A549 (cell line): Measurements from ENCODE around the gene TIGD6. TPM values are rescaled to one million over a fixed set of nuclear protein-coding genes. Genes with fewer than 3 reads are reported as not detected.
A peak's percentile ranks its signal among the peaks of the same experiment; 100 is the strongest.

Experiments used
- ATAC-seq, 2 experiments: fragments of 200-7000 bp in 1 of 2; fragments of >200 bp in 1 of 2; cut with Nextera tagmentation in 1 of 2; cut with Tn5 transposase in 1 of 2; 3 replicates each; pipeline versions ENCODE4 v1.8.0 to v1.9.1; 2018 to 2020; ENCODE audit warnings: mild to moderate bottlenecking in 1 of 2, moderate library complexity in 1 of 2
- CTCF ChIA-PET: fragments of 300-600 bp; sonication (Branson Sonifier 250); formaldehyde crosslinking; extraction: SDS; loops from one replicate; lab custom pipeline; 2021; ENCODE audit warnings: antibody characterized with exemption, inconsistent platforms; lab: Yijun Ruan, JAX
- POLR2A ChIA-PET: fragments of 350-600 bp; formaldehyde crosslinking; extraction: SDS; loops from one replicate; lab custom pipeline; 2021; ENCODE audit warnings: antibody characterized with exemption, inconsistent platforms; lab: Yijun Ruan, JAX
- DNase-seq, 2 experiments: peaks; one replicate each; pipeline versions ENCODE4 v3.0.0 to v3.0.0-alpha.2; 2011 to 2016; ENCODE audit warnings: low read depth in 1 of 2, low spot score in 1 of 2
- FAIRE-seq: peaks from 2 replicates; lab custom pipeline; 2011; peaks lifted over from hg19 to GRCh38; lab: Jason Lieb, UNC
- H3K27ac ChIP-seq, 2 experiments: fragments of >200 bp; sonication (Bioruptor Twin); formaldehyde crosslinking; 3 replicates each; pipeline ENCODE4 v1.5.1; 2016 to 2017
- H3K4me1 ChIP-seq: fragments of >200 bp; sonication (Bioruptor Twin); formaldehyde crosslinking; 3 replicates; pipeline ENCODE4 v1.6.1; 2016
- H3K4me2 ChIP-seq: fragments of >200 bp; sonication (Bioruptor Twin); formaldehyde crosslinking; 3 replicates; pipeline ENCODE4 v1.6.1; 2016
- H3K4me3 ChIP-seq: fragments of >200 bp; sonication (Bioruptor Twin); formaldehyde crosslinking; 3 replicates; pipeline ENCODE4 v1.5.1; 2016
- H3K9me3 ChIP-seq: fragments of >200 bp; sonication (Bioruptor Twin); formaldehyde crosslinking; 3 replicates; pipeline ENCODE4 v1.6.1; 2016
- BHLHE40 ChIP-seq: IDR thresholded peaks from 2 replicates; pipeline ENCODE4 v1.6.1; 2012; ENCODE audit warnings: low read depth, low read length, inconsistent platforms
- CBX2 ChIP-seq: fragments of 200-600 bp; sonication (generic); IDR thresholded peaks from 2 replicates; pipeline ENCODE4 v1.6.1; 2016; ENCODE audit warnings: low read depth, mild to moderate bottlenecking, borderline replicate concordance
- CBX8 ChIP-seq: fragments of 200-600 bp; sonication (generic); IDR thresholded peaks from 2 replicates; pipeline ENCODE4 v1.6.1; 2016
- CEBPB ChIP-seq, 2 experiments: fragments of >200 bp in 1 of 2; sonication (Bioruptor Twin) in 1 of 2; formaldehyde crosslinking in 1 of 2; IDR thresholded peaks; 2 replicates each; pipeline ENCODE4 v1.6.1; 2012 to 2016
- CHD2 ChIP-seq: fragments of 150-350 bp; IDR thresholded peaks from 2 replicates; pipeline ENCODE4 v1.6.1; 2014; ENCODE audit warnings: low read length; ENCODE audit not compliant: partially characterized antibody
- CHD4 ChIP-seq: fragments of 200-600 bp; sonication (generic); IDR thresholded peaks from 2 replicates; pipeline ENCODE4 v1.6.1; 2016; ENCODE audit warnings: antibody characterized with exemption, mild to moderate bottlenecking, borderline replicate concordance
- EP300 ChIP-seq, 2 experiments: fragments of >200 bp; sonication (Bioruptor Twin); formaldehyde crosslinking; IDR thresholded peaks; 2 replicates in 1 of 2; 3 replicates in 1 of 2; pipeline ENCODE4 v1.6.1; 2016 to 2017
- ESRRA ChIP-seq: fragments of 150-350 bp; IDR thresholded peaks from 2 replicates; pipeline ENCODE4 v1.6.1; 2014; ENCODE audit warnings: mild to moderate bottlenecking, low read length, borderline replicate concordance
- FOSB ChIP-seq: fragments of 250-450 bp; sonication (Bioruptor Pico); IDR thresholded peaks from 2 replicates; pipeline ENCODE4 v1.5.0; 2020; ENCODE audit warnings: mild to moderate bottlenecking, moderate library complexity
- FOSL2 ChIP-seq, 2 experiments: fragments of 450-650 bp in 1 of 2; fragments of >200 bp in 1 of 2; sonication (Bioruptor Twin) in 1 of 2; formaldehyde crosslinking; IDR thresholded peaks; 2 replicates each; pipeline versions ENCODE4 v1.5.0 to v1.6.1; 2016 to 2020; ENCODE audit warnings: mild to moderate bottlenecking in 1 of 2, moderate library complexity in 1 of 2
- GATA3 ChIP-seq: IDR thresholded peaks from 2 replicates; pipeline ENCODE4 v1.6.1; 2012; ENCODE audit warnings: borderline replicate concordance
- HDAC2 ChIP-seq: fragments of 200-600 bp; sonication (generic); IDR thresholded peaks from 2 replicates; pipeline ENCODE4 v1.6.1; 2016
- HEYL ChIP-seq: fragments of 250-450 bp; sonication (Bioruptor Pico); IDR thresholded peaks from 2 replicates; pipeline ENCODE4 v1.8.0; 2021; ENCODE audit warnings: mild to moderate bottlenecking, moderate library complexity
- HOXA7 ChIP-seq: fragments of 250-450 bp; sonication (Bioruptor Pico); IDR thresholded peaks from 2 replicates; pipeline ENCODE4 v1.5.0; 2020; ENCODE audit warnings: mild to moderate bottlenecking, moderate library complexity
- HOXB13 ChIP-seq: fragments of 250-450 bp; sonication (Bioruptor Pico); IDR thresholded peaks from 2 replicates; pipeline ENCODE4 v1.5.0; 2020; ENCODE audit warnings: low read depth, mild to moderate bottlenecking, moderate library complexity
- HOXB5 ChIP-seq: fragments of 250-450 bp; sonication (Bioruptor Pico); IDR thresholded peaks from 2 replicates; pipeline ENCODE4 v1.5.0; 2020; ENCODE audit warnings: mild to moderate bottlenecking, moderate library complexity
- MAFK ChIP-seq: fragments of 450-650 bp; IDR thresholded peaks from 2 replicates; pipeline ENCODE4 v1.6.1; 2014; ENCODE audit not compliant: partially characterized antibody
- MAZ ChIP-seq: fragments of 150-350 bp; IDR thresholded peaks from 2 replicates; pipeline ENCODE4 v1.6.1; 2014; ENCODE audit warnings: antibody characterized with exemption, low read depth, low read length, borderline replicate concordance
- MYC ChIP-seq: IDR thresholded peaks from 2 replicates; pipeline ENCODE4 v1.6.1; 2012; ENCODE audit warnings: mild to moderate bottlenecking, inconsistent platforms, low read length, improper control_type of control experiment, borderline replicate concordance
- NFE2L2 ChIP-seq: fragments of 150-350 bp; conservative IDR thresholded peaks from 2 replicates; pipeline ENCODE4 v1.6.1; 2014; ENCODE audit warnings: low read length
- NPAS2 ChIP-seq: fragments of 250-450 bp; sonication (Bioruptor Pico); IDR thresholded peaks from 2 replicates; pipeline ENCODE4 v1.8.0; 2022; ENCODE audit warnings: mild to moderate bottlenecking, moderate library complexity, borderline replicate concordance
- RCOR1 ChIP-seq: fragments of 150-350 bp; IDR thresholded peaks from 2 replicates; pipeline ENCODE4 v1.6.1; 2014; ENCODE audit warnings: antibody characterized with exemption, low read length, low read depth
- RFX5 ChIP-seq: fragments of 450-650 bp; IDR thresholded peaks from 2 replicates; pipeline ENCODE4 v1.7.1; 2014; ENCODE audit warnings: antibody characterized with exemption, mild to moderate bottlenecking, moderate library complexity
- SREBF2 ChIP-seq: fragments of 450-650 bp; IDR thresholded peaks from 2 replicates; pipeline ENCODE4 v1.6.1; 2014; ENCODE audit warnings: mild to moderate bottlenecking, moderate library complexity
- TFCP2L1 ChIP-seq: fragments of 250-450 bp; sonication (Bioruptor Pico); IDR thresholded peaks from 2 replicates; pipeline ENCODE4 v1.5.0; 2021; ENCODE audit warnings: mild to moderate bottlenecking
- ZC3H11A ChIP-seq: fragments of 450-650 bp; IDR thresholded peaks from 2 replicates; pipeline ENCODE4 v1.6.1; 2014; ENCODE audit warnings: antibody characterized with exemption, mild to moderate bottlenecking
- ZFP36 ChIP-seq: fragments of 450-650 bp; IDR thresholded peaks from 2 replicates; pipeline ENCODE4 v1.6.1; 2014; ENCODE audit warnings: borderline replicate concordance; ENCODE audit not compliant: partially characterized antibody
- WGBS: methylation state at CpG from one replicate; pipeline ENCODE4 v1.1.6; 2017; ENCODE audit errors: missing lambda C conversion rate; 5-methylcytosine and 5-hydroxymethylcytosine counted together
- polyA minus RNA-seq: library from RNA; depleted of rRNA, polyadenylated mRNA; stranded (reverse); fragments of >200 nt; gene quantifications from 2 replicates; pipeline ENCODE4 v1.2.3, GENCODE V29; 2011; rRNA and poly(A)+ RNA removed
- polyA plus RNA-seq, 4 experiments: library from polyadenylated mRNA; depleted of rRNA in 3 of 4; stranded (reverse); fragments of >200 nt; fragmentation: RNase III in 1 of 4; extraction: RNeasy Plus Mini Kit Qiagen cat#74134 plus additional on column Dnase treatment in 1 of 4; gene quantifications; 2 replicates in 3 of 4; 3 replicates in 1 of 4; pipeline ENCODE4 v1.2.3, GENCODE V29; 2011 to 2017
- TF ChIP-seq, protein P1 (sequence below): fragments of >200 bp; sonication (Bioruptor Twin); formaldehyde crosslinking; IDR thresholded peaks from 3 replicates; pipeline ENCODE4 v1.6.1; 2016
- TF ChIP-seq, protein P2 (sequence below): IDR thresholded peaks from 2 replicates; pipeline ENCODE4 v1.6.1; 2012
- TF ChIP-seq, protein P3 (sequence below): fragments of 150-350 bp; IDR thresholded peaks from 2 replicates; pipeline ENCODE4 v1.6.1; 2014; ENCODE audit warnings: low read depth, mild to moderate bottlenecking, low read length
- TF ChIP-seq, protein P4 (sequence below): IDR thresholded peaks from 2 replicates; pipeline ENCODE4 v1.6.1; 2012; ENCODE audit warnings: low read depth, borderline replicate concordance
- TF ChIP-seq, protein P5 (sequence below): fragments of >200 bp; sonication (Bioruptor Twin); formaldehyde crosslinking; IDR thresholded peaks from 2 replicates; pipeline ENCODE4 v1.6.1; 2016
- TF ChIP-seq, protein P6 (sequence below): IDR thresholded peaks from 2 replicates; pipeline ENCODE4 v1.6.1; 2012
- TF ChIP-seq, protein P7 (sequence below): fragments of 250-450 bp; sonication (Bioruptor Pico); IDR thresholded peaks from 2 replicates; pipeline ENCODE4 v1.5.0; 2021; ENCODE audit warnings: mild to moderate bottlenecking, moderate library complexity, borderline replicate concordance

Gene TIGD6
- polyA plus RNA-seq (2011; rRNA removed) (7.3 and 8.4 TPM in 2 replicates), polyA plus RNA-seq (2017; fragmentation: RNase III; extraction: RNeasy Plus Mini Kit Qiagen cat#74134 plus additional on column Dnase treatment) (4.2 to 4.4 TPM (median 4.3 TPM) in 3 replicates), polyA minus RNA-seq (12.1 and 17.4 TPM in 2 replicates)
- 3.7 and 4.2 TPM in 2 replicates for polyA plus RNA-seq (2012; cell fraction: cytosol; rRNA removed)
- 2.9 and 4.2 TPM in 2 replicates for polyA plus RNA-seq (2012; cell fraction: nucleus; rRNA removed)

DNA sequence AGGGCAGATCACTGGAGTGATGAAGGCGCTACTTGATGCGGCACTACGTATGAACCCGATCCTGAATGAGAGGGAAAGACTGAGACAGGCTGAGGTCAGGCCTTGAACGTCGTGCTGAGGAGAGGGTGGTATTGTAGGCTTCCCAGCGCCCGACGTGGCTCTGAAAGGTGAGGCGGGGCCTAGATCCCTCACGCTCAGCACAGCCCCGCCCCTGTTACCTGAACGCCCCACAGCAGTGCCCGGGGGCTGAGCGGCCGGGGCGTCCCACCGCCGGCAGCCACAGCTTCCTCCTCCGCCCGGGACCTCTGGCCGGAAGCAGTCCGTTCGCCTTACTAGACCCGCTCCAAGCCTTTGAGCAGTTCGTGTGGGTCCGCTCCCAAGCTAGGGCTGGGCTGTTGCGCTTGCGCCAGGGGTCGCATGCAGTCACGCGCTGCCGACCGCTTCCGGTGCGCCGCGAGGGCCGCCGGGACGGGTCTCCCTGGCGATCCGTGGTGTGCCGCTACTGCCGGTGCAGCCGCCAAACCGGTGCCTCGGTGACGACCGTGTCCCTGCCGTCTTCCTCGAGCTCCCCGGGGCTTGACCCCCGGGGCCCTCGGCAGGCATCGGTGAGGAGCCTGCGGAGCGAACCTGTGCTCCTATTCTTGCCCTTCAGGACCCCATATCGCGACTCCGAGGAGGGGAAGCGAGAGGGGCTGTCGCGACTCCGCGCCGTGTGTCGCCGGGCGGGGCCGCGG lies at the start of gene TIGD6, which contains the start of gene HMGXB3:
TSS of gene TIGD6 (minus strand) at position 399 of the 734 bp plus-strand sequence. CDS start 4,306 bp downstream, outside the sequence.
TSS of gene HMGXB3 (plus strand) at position 484 of the 734 bp plus-strand sequence. CDS start 4,114 bp downstream, outside the sequence.
- no peak for FAIRE-seq
- no peak for TF ChIP-seq NFE2L2
- TF ChIP-seq ZC3H11A, result no peak
- TF ChIP-seq HDAC2, result no peak
- no peak for TF ChIP-seq RCOR1
- TF ChIP-seq, protein P1, sequence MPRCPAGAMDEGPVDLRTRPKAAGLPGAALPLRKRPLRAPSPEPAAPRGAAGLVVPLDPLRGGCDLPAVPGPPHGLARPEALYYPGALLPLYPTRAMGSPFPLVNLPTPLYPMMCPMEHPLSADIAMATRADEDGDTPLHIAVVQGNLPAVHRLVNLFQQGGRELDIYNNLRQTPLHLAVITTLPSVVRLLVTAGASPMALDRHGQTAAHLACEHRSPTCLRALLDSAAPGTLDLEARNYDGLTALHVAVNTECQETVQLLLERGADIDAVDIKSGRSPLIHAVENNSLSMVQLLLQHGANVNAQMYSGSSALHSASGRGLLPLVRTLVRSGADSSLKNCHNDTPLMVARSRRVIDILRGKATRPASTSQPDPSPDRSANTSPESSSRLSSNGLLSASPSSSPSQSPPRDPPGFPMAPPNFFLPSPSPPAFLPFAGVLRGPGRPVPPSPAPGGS, result peak; percentile 58; the same call in 1 of the 3 replicates
- no peak for TF ChIP-seq FOSL2 (IDR thresholded peaks at IDR 0.05)
- no peak for TF ChIP-seq FOSL2 (CRISPR knock-in tag; IDR thresholded peaks at IDR 0.05)
- TF ChIP-seq HOXA7 (CRISPR knock-in tag), result no peak
- TF ChIP-seq, protein P2, sequence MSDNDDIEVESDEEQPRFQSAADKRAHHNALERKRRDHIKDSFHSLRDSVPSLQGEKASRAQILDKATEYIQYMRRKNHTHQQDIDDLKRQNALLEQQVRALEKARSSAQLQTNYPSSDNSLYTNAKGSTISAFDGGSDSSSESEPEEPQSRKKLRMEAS, result peak; percentile 90
- TF ChIP-seq, protein P3, sequence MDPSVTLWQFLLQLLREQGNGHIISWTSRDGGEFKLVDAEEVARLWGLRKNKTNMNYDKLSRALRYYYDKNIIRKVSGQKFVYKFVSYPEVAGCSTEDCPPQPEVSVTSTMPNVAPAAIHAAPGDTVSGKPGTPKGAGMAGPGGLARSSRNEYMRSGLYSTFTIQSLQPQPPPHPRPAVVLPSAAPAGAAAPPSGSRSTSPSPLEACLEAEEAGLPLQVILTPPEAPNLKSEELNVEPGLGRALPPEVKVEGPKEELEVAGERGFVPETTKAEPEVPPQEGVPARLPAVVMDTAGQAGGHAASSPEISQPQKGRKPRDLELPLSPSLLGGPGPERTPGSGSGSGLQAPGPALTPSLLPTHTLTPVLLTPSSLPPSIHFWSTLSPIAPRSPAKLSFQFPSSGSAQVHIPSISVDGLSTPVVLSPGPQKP, result no peak
- TF ChIP-seq CEBPB (IDR thresholded peaks at IDR 0.05), result no peak
- TF ChIP-seq MAZ, result 0 out of 2 replicates have a peak, but pooled peaks have one; percentile 21
- TF ChIP-seq CBX2, result no peak; the same call in 1 of the 2 replicates
- no peak for TF ChIP-seq HOXB13
- no peak for TF ChIP-seq FOSB
- TF ChIP-seq CHD2, result no peak
- 0 out of 2 replicates have a peak, but pooled peaks have one; percentile 33 for TF ChIP-seq BHLHE40
- no peak for TF ChIP-seq CBX8
- no peak for TF ChIP-seq CHD4
- TF ChIP-seq, protein P4, sequence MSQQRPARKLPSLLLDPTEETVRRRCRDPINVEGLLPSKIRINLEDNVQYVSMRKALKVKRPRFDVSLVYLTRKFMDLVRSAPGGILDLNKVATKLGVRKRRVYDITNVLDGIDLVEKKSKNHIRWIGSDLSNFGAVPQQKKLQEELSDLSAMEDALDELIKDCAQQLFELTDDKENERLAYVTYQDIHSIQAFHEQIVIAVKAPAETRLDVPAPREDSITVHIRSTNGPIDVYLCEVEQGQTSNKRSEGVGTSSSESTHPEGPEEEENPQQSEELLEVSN, result no peak; the same call in 1 of the 2 replicates
- TF ChIP-seq, protein P5, sequence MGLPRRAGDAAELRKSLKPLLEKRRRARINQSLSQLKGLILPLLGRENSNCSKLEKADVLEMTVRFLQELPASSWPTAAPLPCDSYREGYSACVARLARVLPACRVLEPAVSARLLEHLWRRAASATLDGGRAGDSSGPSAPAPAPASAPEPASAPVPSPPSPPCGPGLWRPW, result no peak
- no peak for TF ChIP-seq RFX5
- TF ChIP-seq NPAS2 (CRISPR knock-in tag), result no peak
- TF ChIP-seq ESRRA, result no peak
- TF ChIP-seq SREBF2, result no peak
- no peak for TF ChIP-seq GATA3
- no peak for TF ChIP-seq MAFK
- peak; percentile 24; the same call in 1 of the 2 replicates for TF ChIP-seq MYC
- TF ChIP-seq, protein P6, sequence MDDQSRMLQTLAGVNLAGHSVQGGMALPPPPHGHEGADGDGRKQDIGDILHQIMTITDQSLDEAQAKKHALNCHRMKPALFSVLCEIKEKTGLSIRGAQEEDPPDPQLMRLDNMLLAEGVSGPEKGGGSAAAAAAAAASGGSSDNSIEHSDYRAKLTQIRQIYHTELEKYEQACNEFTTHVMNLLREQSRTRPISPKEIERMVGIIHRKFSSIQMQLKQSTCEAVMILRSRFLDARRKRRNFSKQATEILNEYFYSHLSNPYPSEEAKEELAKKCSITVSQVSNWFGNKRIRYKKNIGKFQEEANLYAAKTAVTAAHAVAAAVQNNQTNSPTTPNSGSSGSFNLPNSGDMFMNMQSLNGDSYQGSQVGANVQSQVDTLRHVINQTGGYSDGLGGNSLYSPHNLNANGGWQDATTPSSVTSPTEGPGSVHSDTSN, result no peak
- TF ChIP-seq EP300 (IDR thresholded peaks at IDR 0.05), result no peak
- TF ChIP-seq HOXB5 (CRISPR knock-in tag), result no peak
- no peak for TF ChIP-seq TFCP2L1 (CRISPR knock-in tag)
- no peak for TF ChIP-seq ZFP36
- TF ChIP-seq, protein P7, sequence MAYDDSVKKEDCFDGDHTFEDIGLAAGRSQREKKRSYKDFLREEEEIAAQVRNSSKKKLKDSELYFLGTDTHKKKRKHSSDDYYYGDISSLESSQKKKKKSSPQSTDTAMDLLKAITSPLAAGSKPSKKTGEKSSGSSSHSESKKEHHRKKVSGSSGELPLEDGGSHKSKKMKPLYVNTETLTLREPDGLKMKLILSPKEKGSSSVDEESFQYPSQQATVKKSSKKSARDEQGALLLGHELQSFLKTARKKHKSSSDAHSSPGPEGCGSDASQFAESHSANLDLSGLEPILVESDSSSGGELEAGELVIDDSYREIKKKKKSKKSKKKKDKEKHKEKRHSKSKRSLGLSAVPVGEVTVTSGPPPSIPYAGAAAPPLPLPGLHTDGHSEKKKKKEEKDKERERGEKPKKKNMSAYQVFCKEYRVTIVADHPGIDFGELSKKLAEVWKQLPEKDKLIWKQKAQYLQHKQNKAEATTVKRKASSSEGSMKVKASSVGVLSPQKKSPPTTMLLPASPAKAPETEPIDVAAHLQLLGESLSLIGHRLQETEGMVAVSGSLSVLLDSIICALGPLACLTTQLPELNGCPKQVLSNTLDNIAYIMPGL, result peak; percentile 5; the same call in 1 of the 2 replicates
- no peak for TF ChIP-seq HEYL (CRISPR knock-in tag)

More for the DNA sequence above, at the start of gene TIGD6, which contains the start of gene HMGXB3:
- peak; percentile 89 to 95 for DNase-seq
- Histone ChIP-seq H3K4me2 (peak within 1 kb of the TSS; percentile 98), H3K4me1 (peaks cover 20% of the 10 kb centered on the region), H3K9me3 (no peaks in the 10 kb centered on the region), H3K4me3 (peak within 1 kb of the TSS; percentile 96), H3K27ac (peak within 1 kb of the TSS; percentile 97)
- 0% methylated on average over 26 of the region's 72 CpGs for WGBS
- ATAC-seq, result peak; percentile 91 to 95
- ChIA-PET POLR2A (interaction anchor here (0.5 to 1.6 kb wide), 11 partner anchors 10 to 308 kb away, joined by 3 to 8 read pairs (median 3); partner anchors contain the start of gene SLC26A2), CTCF (interaction anchor here (0.6 to 5.7 kb wide), 13 partner anchors 10 to 664 kb away, joined by 3 to 51 read pairs (median 3); partner anchors contain the start of gene SLC26A2)
